HG03108 (cell line): ENCODE measurements around the gene PTTG2.

Source experiments
- ATAC-seq: cut with Tn5 transposase; IDR thresholded peaks from one replicate; pipeline ENCODE4 v1.9.1; 2021; ENCODE audit warnings: moderate library complexity; ENCODE audit not compliant: unreplicated experiment

Gene PTTG2

GRCh38 chr4:38004887-38005286 lies 44.7 kb downstream of the PTTG2 start:
- ATAC-seq: no peak

- no peak for ATAC-seq
These were observed 45.4 kb downstream of the PTTG2 start for GRCh38 chr4:38005637-38006036.

GRCh38 chr4:38007645-38008044 lies 47.4 kb downstream of the PTTG2 start:
- no peak for ATAC-seq

GRCh38 chr4:38008571-38009021 lies 48.4 kb downstream of the PTTG2 start:
- ATAC-seq: no peak

GRCh38 chr4:38009421-38009820 lies 49.2 kb downstream of the PTTG2 start:
- ATAC-seq: no peak

GRCh38 chr4:38009949-38010348 lies 49.8 kb downstream of the PTTG2 start:
- ATAC-seq: no peak
